Thoracic aorta (tissue), 2 donors: ENCODE measurements around the gene PBX4. TPM values are rescaled to one million over a fixed set of nuclear protein-coding genes. Genes with fewer than 3 reads are reported as not detected.
"Not testable (repeated sequence)": the region's sequence is repeated elsewhere in the genome, so short reads cannot be mapped to it uniquely, and the experiment has no call there.

Experiments
- ATAC-seq: fragments of 150-250 bp; one replicate; pipeline ENCODE4 v1.8.0; 2017; ENCODE audit warnings: low read depth; ENCODE audit not compliant: insufficient number of reproducible peaks, low FRiP score
- DNase-seq: peaks from one replicate; pipeline ENCODE4 v3.0.0-alpha.2; 2020; ENCODE audit warnings: low spot score
- H3K27ac ChIP-seq, 2 donors: fragments of 200-600 bp; sonication (generic); 1 replicate in 1 of 2; 2 replicates in 1 of 2; pipeline ENCODE4 v1.5.1; 2016; ENCODE audit warnings: mild to moderate bottlenecking in 2 of 2, moderate library complexity in 2 of 2
- H3K27me3 ChIP-seq: fragments of 200-600 bp; sonication (generic); replicated peaks from 2 replicates; pipeline ENCODE4 v1.6.0; 2016; ENCODE audit warnings: mild to moderate bottlenecking; ENCODE audit not compliant: insufficient read depth
- H3K36me3 ChIP-seq: fragments of 200-600 bp; sonication (generic); one replicate; pipeline ENCODE4 v1.5.1; 2016
- H3K4me1 ChIP-seq, 2 donors: fragments of 200-600 bp; sonication (generic); 1 replicate in 1 of 2; 2 replicates in 1 of 2; pipeline versions ENCODE4 v1.5.1 to v1.6.0; 2016; ENCODE audit warnings: low read depth in 2 of 2, mild to moderate bottlenecking in 1 of 2; ENCODE audit not compliant: control insufficient read depth in 1 of 2
- H3K4me3 ChIP-seq: fragments of 200-600 bp; sonication (generic); 2 replicates; pipeline ENCODE4 v1.5.1; 2016; ENCODE audit warnings: mild to moderate bottlenecking
- H3K9me3 ChIP-seq: fragments of 200-600 bp; sonication (generic); 2 replicates; pipeline ENCODE4 v1.5.1; 2016
- total RNA-seq, 2 donors: library from RNA; depleted of rRNA; stranded (reverse); fragments of >200 nt; gene quantifications; one replicate each; pipeline versions ENCODE4 v1.1.0 to v1.2.3, GENCODE V29; 2016
- TF ChIP-seq, protein P1 (sequence below): fragments of 200-600 bp; sonication (generic); IDR thresholded peaks from one replicate; pipeline ENCODE4 v1.5.1; 2019; ENCODE audit warnings: antibody characterized with exemption

PBX4 gene
- total RNA-seq, 2 donors from 2014 or later, result not detected

DNA sequence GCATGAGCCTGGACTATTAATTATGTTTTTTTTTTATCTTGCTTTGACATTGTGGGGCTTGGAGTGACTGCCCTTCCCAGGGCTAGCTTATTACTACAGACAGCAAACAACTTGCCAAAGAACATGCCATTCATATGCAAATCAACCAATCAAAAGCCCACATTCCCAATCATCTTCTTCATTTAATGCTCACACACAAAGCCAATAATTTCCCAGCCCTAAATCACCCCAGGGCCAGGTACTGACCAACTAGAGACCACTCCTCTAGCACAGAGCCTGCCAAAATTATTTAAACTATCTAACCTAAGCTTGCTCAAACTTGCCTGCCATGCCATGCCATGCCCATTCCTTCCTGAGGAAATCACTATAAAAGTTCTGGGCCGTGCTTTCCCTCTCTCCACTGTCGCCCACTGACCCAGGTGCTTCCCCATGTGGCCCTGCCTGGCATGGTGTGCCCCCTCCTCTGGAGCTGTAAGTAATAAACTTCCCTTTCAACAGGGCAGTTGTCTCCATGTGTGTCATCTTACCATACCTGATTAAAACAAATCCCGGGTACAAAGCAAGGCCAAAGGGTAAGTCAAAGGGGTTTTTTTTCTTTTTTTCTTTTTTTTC is 15.7 kb downstream of the PBX4 start:
- TF ChIP-seq, protein P1, sequence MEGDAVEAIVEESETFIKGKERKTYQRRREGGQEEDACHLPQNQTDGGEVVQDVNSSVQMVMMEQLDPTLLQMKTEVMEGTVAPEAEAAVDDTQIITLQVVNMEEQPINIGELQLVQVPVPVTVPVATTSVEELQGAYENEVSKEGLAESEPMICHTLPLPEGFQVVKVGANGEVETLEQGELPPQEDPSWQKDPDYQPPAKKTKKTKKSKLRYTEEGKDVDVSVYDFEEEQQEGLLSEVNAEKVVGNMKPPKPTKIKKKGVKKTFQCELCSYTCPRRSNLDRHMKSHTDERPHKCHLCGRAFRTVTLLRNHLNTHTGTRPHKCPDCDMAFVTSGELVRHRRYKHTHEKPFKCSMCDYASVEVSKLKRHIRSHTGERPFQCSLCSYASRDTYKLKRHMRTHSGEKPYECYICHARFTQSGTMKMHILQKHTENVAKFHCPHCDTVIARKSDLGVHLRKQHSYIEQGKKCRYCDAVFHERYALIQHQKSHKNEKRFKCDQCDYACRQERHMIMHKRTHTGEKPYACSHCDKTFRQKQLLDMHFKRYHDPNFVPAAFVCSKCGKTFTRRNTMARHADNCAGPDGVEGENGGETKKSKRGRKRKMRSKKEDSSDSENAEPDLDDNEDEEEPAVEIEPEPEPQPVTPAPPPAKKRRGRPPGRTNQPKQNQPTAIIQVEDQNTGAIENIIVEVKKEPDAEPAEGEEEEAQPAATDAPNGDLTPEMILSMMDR, result no peak
- no peak for DNase-seq
- Histone ChIP-seq H3K36me3 (no peaks in the 10 kb centered on the region), H3K4me3 (no peak overlapping the region), H3K27ac (no peak overlapping the region), H3K4me1 (no peaks in the 10 kb centered on the region), H3K9me3 (no peaks in the 10 kb centered on the region), H3K27me3 (no peaks in the 10 kb centered on the region)
- no peak for ATAC-seq

DNA sequence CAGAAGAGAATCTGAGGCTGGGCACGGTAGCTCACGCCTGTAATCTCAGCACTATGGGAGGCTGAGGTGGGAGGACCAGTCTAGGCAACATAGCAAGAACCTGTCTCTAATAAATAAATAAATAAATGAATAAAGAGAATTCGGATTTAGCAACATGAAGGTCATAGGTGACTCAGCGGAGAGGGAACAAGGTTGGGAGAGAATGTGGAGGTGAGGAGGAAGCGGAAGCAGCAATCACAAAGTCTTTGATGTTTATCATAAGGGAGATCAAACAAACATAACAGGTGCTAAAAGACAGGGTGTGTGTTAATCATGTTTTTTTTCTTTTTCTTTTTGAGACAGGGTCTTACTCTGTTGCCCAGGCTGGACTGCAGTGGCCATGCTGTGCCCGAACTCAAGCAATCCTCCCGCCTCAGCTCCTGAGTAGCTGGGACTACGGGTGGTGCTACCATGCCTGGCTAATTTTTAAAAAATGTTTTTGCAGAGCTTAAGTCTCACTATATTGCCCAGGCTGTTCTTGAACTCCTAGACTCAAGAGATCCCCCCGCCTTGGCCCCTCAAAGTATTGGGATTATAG is 16.3 kb downstream of the PBX4 start:
- ATAC-seq, result no peak
- TF ChIP-seq, protein P1, result no peak
- no peak overlapping the region for H3K4me3 ChIP-seq

DNA sequence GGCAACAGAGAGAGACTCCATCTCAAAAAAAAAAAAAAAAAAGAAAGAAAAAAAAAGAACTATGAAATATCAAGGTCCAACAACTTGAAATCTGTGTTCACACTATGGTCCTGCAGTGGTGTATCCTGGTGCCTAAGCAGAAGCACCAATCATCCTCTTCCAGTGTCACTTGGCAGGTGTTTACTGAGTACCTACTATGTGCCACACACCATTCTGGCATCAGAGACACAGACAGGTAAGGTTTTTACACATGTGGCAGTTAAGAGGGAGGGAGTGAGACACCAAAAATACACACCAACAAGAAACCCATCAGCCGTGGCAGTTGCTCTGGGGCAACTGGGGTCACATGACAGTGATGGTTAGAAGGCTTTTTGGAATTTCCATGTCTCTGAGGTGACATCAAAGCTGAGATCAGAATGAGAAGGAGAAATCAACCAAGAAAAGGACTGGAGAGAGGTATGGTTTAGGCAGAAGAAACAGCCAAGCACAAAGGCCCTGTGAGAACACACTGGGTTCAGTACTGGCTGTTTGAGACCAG is 17.6 kb downstream of the PBX4 start:
- no peaks in the 10 kb centered on the region for H3K36me3 ChIP-seq
- H3K9me3 ChIP-seq, result no peaks in the 10 kb centered on the region
- no peak for DNase-seq
- TF ChIP-seq, protein P1, result no peak
- no peak overlapping the region for H3K4me3 ChIP-seq
- H3K27me3 ChIP-seq, result no peaks in the 10 kb centered on the region
- H3K27ac ChIP-seq, result no peak overlapping the region
- no peaks in the 10 kb centered on the region for H3K4me1 ChIP-seq
- no peak for ATAC-seq

More for the DNA sequence above, 16.3 kb downstream of the PBX4 start:
- no peaks in the 10 kb centered on the region for H3K27me3 ChIP-seq
- H3K36me3 ChIP-seq, result no peaks in the 10 kb centered on the region
- no peaks in the 10 kb centered on the region for H3K9me3 ChIP-seq
- no peak for DNase-seq
- no peak overlapping the region for H3K27ac ChIP-seq
- H3K4me1 ChIP-seq, result no peaks in the 10 kb centered on the region

DNA sequence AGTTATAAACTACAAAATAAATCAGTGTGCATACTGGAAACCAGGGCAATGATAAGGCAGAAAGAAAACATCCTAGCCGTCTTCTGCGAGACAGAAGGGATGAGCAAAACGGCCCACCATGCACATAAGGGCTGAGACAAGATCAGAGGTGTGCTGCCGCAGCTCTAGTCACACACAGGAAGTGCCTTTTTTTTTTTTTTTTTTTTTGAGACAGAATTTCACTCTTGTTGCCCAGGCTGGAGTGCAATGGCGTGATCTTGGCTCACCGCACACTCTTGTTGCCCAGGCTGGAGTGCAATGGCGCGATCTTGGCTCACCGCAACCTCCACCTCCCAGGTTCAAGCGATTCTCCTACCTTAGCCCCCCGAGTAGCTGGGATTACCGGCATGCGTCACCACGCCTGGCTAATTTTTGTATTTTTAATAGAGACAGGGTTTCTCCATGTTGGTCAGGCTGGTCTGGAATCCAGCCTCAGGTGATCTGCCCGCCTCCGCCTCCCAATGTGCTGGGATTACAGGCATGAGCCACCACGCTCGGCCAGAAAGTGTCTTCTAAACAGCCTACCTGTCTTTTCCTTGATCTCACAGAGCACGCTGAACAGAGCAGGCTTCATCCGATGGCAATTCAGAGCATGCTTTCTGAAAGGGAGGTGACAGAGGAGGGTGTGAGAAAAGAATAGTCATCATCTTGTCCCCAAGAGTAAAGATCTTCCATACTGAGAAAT is 19.6 kb downstream of the PBX4 start:
- not testable (repeated sequence) for DNase-seq, H3K4me1 ChIP-seq, ATAC-seq, H3K27me3 ChIP-seq, H3K4me3 ChIP-seq, H3K9me3 ChIP-seq, H3K27ac ChIP-seq, H3K36me3 ChIP-seq

DNA sequence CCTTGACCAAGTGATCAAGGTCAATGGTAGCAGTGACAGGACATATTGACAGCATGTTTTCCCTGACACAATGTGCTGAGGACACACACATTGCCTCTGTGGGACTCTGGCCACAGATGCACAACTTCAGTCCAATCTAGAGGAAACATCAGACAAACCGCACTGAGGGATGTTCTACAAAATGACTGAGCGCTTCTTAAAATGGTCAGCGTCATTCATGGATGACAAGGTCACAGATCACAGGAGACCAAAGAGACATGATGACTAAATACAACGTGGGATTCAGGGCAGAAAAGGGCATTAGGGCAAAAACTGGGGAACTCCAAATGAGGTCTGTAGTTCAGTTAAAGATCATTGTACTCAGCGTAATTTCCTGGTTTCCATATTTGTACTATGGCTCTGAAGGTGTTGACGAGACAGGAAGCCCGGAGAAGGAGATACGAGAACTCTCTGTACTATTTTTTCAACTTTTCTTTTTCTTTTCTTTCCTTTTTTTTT is 20.6 kb downstream of the PBX4 start:
- ATAC-seq, result no peak
- TF ChIP-seq, protein P1, result no peak
- Histone ChIP-seq H3K4me1 (no peaks in the 10 kb centered on the region), H3K9me3 (no peaks in the 10 kb centered on the region), H3K4me3 (no peak overlapping the region), H3K36me3 (no peaks in the 10 kb centered on the region), H3K27me3 (no peaks in the 10 kb centered on the region), H3K27ac (no peak overlapping the region)
- no peak for DNase-seq
